GM12865 (cell line): Measurements from ENCODE around the gene IQCK.

Experiments
- DNase-seq: peaks from one replicate; pipeline ENCODE4 v3.0.0; 2010; ENCODE audit warnings: low read depth
- H3K4me3 ChIP-seq: 2 replicates; pipeline ENCODE4 v1.5.1; 2011; ENCODE audit warnings: mild to moderate bottlenecking, low read depth, low read length, control low read depth
- TF ChIP-seq, protein P1 (sequence below): IDR thresholded peaks from 2 replicates; pipeline ENCODE4 v1.5.1; 2011; ENCODE audit warnings: low read length, control low read depth, low read depth, inconsistent platforms; ENCODE audit not compliant: insufficient read depth; ENCODE audit errors: missing control alignments

Gene IQCK

GRCh38 chr16:19863990-19864389 is 145.9 kb downstream of the IQCK start:
- TF ChIP-seq, protein P1, sequence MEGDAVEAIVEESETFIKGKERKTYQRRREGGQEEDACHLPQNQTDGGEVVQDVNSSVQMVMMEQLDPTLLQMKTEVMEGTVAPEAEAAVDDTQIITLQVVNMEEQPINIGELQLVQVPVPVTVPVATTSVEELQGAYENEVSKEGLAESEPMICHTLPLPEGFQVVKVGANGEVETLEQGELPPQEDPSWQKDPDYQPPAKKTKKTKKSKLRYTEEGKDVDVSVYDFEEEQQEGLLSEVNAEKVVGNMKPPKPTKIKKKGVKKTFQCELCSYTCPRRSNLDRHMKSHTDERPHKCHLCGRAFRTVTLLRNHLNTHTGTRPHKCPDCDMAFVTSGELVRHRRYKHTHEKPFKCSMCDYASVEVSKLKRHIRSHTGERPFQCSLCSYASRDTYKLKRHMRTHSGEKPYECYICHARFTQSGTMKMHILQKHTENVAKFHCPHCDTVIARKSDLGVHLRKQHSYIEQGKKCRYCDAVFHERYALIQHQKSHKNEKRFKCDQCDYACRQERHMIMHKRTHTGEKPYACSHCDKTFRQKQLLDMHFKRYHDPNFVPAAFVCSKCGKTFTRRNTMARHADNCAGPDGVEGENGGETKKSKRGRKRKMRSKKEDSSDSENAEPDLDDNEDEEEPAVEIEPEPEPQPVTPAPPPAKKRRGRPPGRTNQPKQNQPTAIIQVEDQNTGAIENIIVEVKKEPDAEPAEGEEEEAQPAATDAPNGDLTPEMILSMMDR, result no peak
- H3K4me3 ChIP-seq, result no peak overlapping the region
- DNase-seq, result no peak

DNA sequence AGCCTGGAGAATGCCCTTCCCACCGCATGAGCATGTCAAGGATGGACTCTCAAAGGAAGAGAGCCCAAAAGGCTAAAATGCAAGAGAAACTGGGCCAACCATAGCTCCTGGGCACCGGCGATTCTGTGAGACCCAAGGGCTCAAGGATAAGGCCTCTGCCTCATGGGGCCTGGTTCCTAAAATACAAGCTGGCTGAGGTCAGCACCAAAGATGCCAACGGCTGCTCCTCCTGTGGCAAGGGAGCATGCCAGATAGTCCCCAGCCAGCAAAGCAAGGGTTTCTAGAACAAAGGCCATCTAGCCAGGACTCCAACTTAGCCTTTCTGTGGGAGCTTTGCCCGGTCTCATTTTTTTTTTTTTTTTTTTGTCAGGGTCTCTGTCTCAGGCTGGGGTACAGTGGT is 146.5 kb downstream of the IQCK start:
- TF ChIP-seq, protein P1, result no peak
- DNase-seq, result no peak
- no peak overlapping the region for H3K4me3 ChIP-seq

- no peak overlapping the region for H3K4me3 ChIP-seq
- no peak for DNase-seq
- TF ChIP-seq, protein P1, result no peak
These were observed 150.3 kb downstream of the IQCK start for GRCh38 chr16:19868421-19868820.

GRCh38 chr16:19871721-19872120 is 153.7 kb downstream of the IQCK start:
- DNase-seq, result no peak
- TF ChIP-seq, protein P1, result no peak
- no peak overlapping the region for H3K4me3 ChIP-seq

DNA sequence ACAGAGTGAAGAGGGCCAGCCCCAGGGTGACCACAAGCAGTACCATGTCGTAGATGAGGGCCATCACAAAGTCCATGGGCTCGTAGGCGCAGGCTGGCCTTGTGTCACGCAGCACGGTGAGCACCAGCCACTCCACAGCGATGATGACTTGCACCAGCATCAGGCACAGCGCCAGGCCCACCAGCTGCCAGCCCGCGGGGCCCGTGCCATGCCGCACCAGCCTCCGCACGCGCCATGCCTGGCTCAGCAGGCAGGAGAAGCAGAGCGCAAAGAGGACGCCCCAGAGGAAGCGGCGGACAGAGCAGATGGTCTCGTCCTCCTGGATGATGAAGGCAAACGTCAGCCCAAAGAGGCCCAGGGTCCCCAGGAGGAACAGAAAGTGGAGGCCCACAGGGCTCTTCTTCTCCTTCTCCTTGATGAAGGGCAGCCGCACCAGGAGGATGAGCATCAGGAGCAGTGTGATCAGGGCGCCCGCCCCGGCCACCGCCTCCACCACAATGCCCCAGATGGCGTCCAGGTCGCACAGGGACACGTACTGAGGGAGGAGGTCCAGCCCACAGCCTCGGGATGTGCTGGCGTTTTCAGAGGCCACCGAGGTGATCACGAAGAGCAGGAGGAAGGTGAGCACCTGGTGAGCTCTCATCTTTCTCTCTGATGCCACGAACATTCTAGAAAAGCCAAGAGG is 154.2 kb downstream of the IQCK start:
- no peak for DNase-seq
- no peak overlapping the region for H3K4me3 ChIP-seq

GRCh38 chr16:19872935-19873334 is 154.9 kb downstream of the IQCK start:
- DNase-seq, result no peak
- TF ChIP-seq, protein P1, result no peak
- no peak overlapping the region for H3K4me3 ChIP-seq

More for the DNA sequence above, 154.2 kb downstream of the IQCK start:
- TF ChIP-seq, protein P1, result no peak

GRCh38 chr16:19874026-19874425 is 156.0 kb downstream of the IQCK start:
- TF ChIP-seq, protein P1, result no peak
- H3K4me3 ChIP-seq, result no peak overlapping the region
- DNase-seq, result no peak
